Mesodermal cell (in vitro differentiated cells): ENCODE measurements around the gene KIRREL3.

ENCODE experiments used
- H3K27ac ChIP-seq: 2 replicates; pipeline ENCODE4 v1.7.0; 2013; ENCODE audit warnings: mild to moderate bottlenecking, low read depth, low read length, moderate library complexity; ENCODE audit not compliant: severe bottlenecking
- H3K36me3 ChIP-seq: 2 replicates; pipeline ENCODE4 v1.7.1; 2013; ENCODE audit warnings: mild to moderate bottlenecking, low read length, moderate library complexity; ENCODE audit not compliant: control insufficient read depth, insufficient read depth
- H3K4me1 ChIP-seq: one replicate; pipeline ENCODE4 v1.7.1; 2013; ENCODE audit warnings: mild to moderate bottlenecking, low read length; ENCODE audit not compliant: insufficient read depth, control insufficient read depth, poor library complexity, severe bottlenecking
- H3K4me3 ChIP-seq: 2 replicates; pipeline ENCODE4 v1.7.0; 2013; ENCODE audit warnings: low read length, control low read depth, mild to moderate bottlenecking; ENCODE audit not compliant: insufficient read depth, poor library complexity, severe bottlenecking; ENCODE audit errors: extremely low read depth
- H3K9me3 ChIP-seq: 2 replicates; pipeline ENCODE4 v1.7.1; 2013; ENCODE audit warnings: mild to moderate bottlenecking, low read length, moderate library complexity; ENCODE audit not compliant: control insufficient read depth
- WGBS, 2 experiments: methylation state at CpG; one replicate each; pipeline ENCODE4 v1.1.5; 2013; ENCODE audit warnings: missing lambda C conversion rate in 2 of 2; ENCODE audit not compliant: insufficient coverage in 2 of 2; 5-methylcytosine and 5-hydroxymethylcytosine counted together

The KIRREL3 gene

GRCh38 chr11:126914941-126915340 is 85.6 kb downstream of the KIRREL3 start:
- Histone ChIP-seq H3K27ac (no peak overlapping the region), H3K4me1 (peaks cover 10% of the 10 kb centered on the region), H3K4me3 (no peak overlapping the region), H3K36me3 (no peaks in the 10 kb centered on the region), H3K9me3 (no peaks in the 10 kb centered on the region)
- WGBS, 2 experiments = 83% methylated on average over 1 of the region's 1 CpG; no CpG with 5 or more reads in 1 of the 2 experiments

GRCh38 chr11:126914166-126914565 is 86.4 kb downstream of the KIRREL3 start:
- 0 to 100% methylated on average over 1 of the region's 1 CpG for WGBS, 2 experiments

GRCh38 chr11:126904520-126904919 is 96.0 kb downstream of the KIRREL3 start:
- no peak overlapping the region for H3K27ac ChIP-seq
- WGBS, 2 experiments = no CpG with 5 or more reads among the region's 2 CpGs
- no peaks in the 10 kb centered on the region for H3K4me1 ChIP-seq
- peaks cover 3% of the 10 kb centered on the region for H3K9me3 ChIP-seq
- H3K4me3 ChIP-seq = no peak overlapping the region
- no peaks in the 10 kb centered on the region for H3K36me3 ChIP-seq

More at GRCh38 chr11:126914166-126914565, 86.4 kb downstream of the KIRREL3 start:
- Histone ChIP-seq H3K4me3 (no peak overlapping the region), H3K27ac (no peak overlapping the region), H3K36me3 (no peaks in the 10 kb centered on the region), H3K9me3 (no peaks in the 10 kb centered on the region), H3K4me1 (peaks cover 10% of the 10 kb centered on the region)

- Histone ChIP-seq H3K4me3 (no peak overlapping the region), H3K36me3 (no peaks in the 10 kb centered on the region), H3K4me1 (no peaks in the 10 kb centered on the region), H3K9me3 (peaks cover 3% of the 10 kb centered on the region), H3K27ac (no peak overlapping the region)
- WGBS, 2 experiments = 83 to 92% methylated on average over 3 of the region's 3 CpGs
Observed at GRCh38 chr11:126901783-126902182, 98.8 kb downstream of the KIRREL3 start.

- 95% methylated on average over 3 of the region's 5 CpGs; no CpG with 5 or more reads in 1 of the 2 experiments for WGBS, 2 experiments
- H3K4me3 ChIP-seq = no peak overlapping the region
Observed at GRCh38 chr11:126899961-126900748, 100.4 kb downstream of the KIRREL3 start.

GRCh38 chr11:126898802-126899201 is 101.8 kb downstream of the KIRREL3 start:
- Histone ChIP-seq H3K4me3 (no peak overlapping the region), H3K36me3 (no peaks in the 10 kb centered on the region), H3K27ac (no peak overlapping the region), H3K4me1 (no peaks in the 10 kb centered on the region), H3K9me3 (peaks cover 16% of the 10 kb centered on the region)
- 60% methylated on average over 1 of the region's 3 CpGs; no CpG with 5 or more reads in 1 of the 2 experiments for WGBS, 2 experiments

More at GRCh38 chr11:126899961-126900748, 100.4 kb downstream of the KIRREL3 start:
- Histone ChIP-seq H3K9me3 (peaks cover 16% of the 10 kb centered on the region), H3K4me1 (no peaks in the 10 kb centered on the region), H3K27ac (no peak overlapping the region), H3K36me3 (no peaks in the 10 kb centered on the region)

- WGBS, 2 experiments = no CpG with 5 or more reads among the region's 2 CpGs
- H3K4me3 ChIP-seq = no peak overlapping the region
- H3K27ac ChIP-seq = no peak overlapping the region
- H3K36me3 ChIP-seq = no peaks in the 10 kb centered on the region
- no peaks in the 10 kb centered on the region for H3K4me1 ChIP-seq
- peaks cover 16% of the 10 kb centered on the region for H3K9me3 ChIP-seq
Observed at GRCh38 chr11:126897430-126897829, 103.1 kb downstream of the KIRREL3 start.

- Histone ChIP-seq H3K36me3 (no peaks in the 10 kb centered on the region), H3K4me3 (no peak overlapping the region), H3K9me3 (peaks cover 13% of the 10 kb centered on the region), H3K27ac (no peak overlapping the region), H3K4me1 (no peaks in the 10 kb centered on the region)
Observed at GRCh38 chr11:126896025-126896424, 104.5 kb downstream of the KIRREL3 start.

- Histone ChIP-seq H3K9me3 (peaks cover 13% of the 10 kb centered on the region), H3K36me3 (no peaks in the 10 kb centered on the region), H3K27ac (no peak overlapping the region), H3K4me1 (no peaks in the 10 kb centered on the region), H3K4me3 (no peak overlapping the region)
- 78% methylated on average over 3 of the region's 5 CpGs; no CpG with 5 or more reads in 1 of the 2 experiments for WGBS, 2 experiments
Observed at GRCh38 chr11:126893796-126894195, 106.8 kb downstream of the KIRREL3 start.

- Histone ChIP-seq H3K36me3 (no peaks in the 10 kb centered on the region), H3K9me3 (peaks cover 13% of the 10 kb centered on the region), H3K4me1 (no peaks in the 10 kb centered on the region), H3K4me3 (no peak overlapping the region), H3K27ac (no peak overlapping the region)
- 81 to 90% methylated on average over 6 to 8 of the region's 9 CpGs for WGBS, 2 experiments
Observed at GRCh38 chr11:126892756-126893155, 107.8 kb downstream of the KIRREL3 start.

GRCh38 chr11:126891556-126892217 is 108.9 kb downstream of the KIRREL3 start:
- Histone ChIP-seq H3K27ac (no peak overlapping the region), H3K4me3 (no peak overlapping the region), H3K9me3 (peaks cover 13% of the 10 kb centered on the region), H3K4me1 (no peaks in the 10 kb centered on the region), H3K36me3 (no peaks in the 10 kb centered on the region)
- WGBS, 2 experiments = 78 to 82% methylated on average over 4 of the region's 4 CpGs
